GM10266 (cell line): ENCODE measurements around the gene ARHGAP32.

Experiments used
- DNase-seq: peaks from one replicate; pipeline ENCODE4 v3.0.0; 2012; ENCODE audit errors: extremely low spot score
- CTCF ChIP-seq: IDR thresholded peaks from 2 replicates; pipeline ENCODE4 v1.5.1; 2012; ENCODE audit warnings: mild to moderate bottlenecking, low read depth; ENCODE audit not compliant: control insufficient read depth, insufficient read depth; ENCODE audit errors: missing control alignments

ARHGAP32 gene

GRCh38 chr11:129055196-129055595 lies 136.9 kb downstream of the ARHGAP32 start:
- TF ChIP-seq CTCF = no peak
- DNase-seq = no peak

- DNase-seq = no peak
- TF ChIP-seq CTCF = no peak
These were observed 143.2 kb downstream of the ARHGAP32 start for GRCh38 chr11:129048911-129049310.

GRCh38 chr11:129045150-129045549 lies 147.0 kb downstream of the ARHGAP32 start:
- no peak for TF ChIP-seq CTCF
- no peak for DNase-seq

DNA sequence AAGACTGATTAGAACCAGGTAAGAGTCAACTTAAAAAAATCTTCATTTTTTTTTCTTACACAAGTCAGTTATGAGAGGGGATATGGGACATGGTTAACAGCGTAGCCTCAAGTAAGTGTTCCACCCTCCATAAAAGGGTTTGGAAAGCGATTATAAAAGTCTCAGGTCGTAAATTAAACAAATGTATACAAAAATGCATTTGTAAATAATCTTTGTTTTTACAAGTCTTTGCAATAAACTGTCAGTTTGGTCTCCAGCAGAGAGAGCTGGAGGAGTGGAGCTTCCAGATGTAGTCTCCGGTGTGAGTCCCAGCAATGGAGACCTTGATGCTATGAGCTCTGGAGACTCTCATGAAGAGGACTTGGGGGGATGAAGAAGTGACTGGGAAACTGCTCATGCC lies 149.6 kb downstream of the ARHGAP32 start:
- TF ChIP-seq CTCF = no peak
- DNase-seq = no peak

DNA sequence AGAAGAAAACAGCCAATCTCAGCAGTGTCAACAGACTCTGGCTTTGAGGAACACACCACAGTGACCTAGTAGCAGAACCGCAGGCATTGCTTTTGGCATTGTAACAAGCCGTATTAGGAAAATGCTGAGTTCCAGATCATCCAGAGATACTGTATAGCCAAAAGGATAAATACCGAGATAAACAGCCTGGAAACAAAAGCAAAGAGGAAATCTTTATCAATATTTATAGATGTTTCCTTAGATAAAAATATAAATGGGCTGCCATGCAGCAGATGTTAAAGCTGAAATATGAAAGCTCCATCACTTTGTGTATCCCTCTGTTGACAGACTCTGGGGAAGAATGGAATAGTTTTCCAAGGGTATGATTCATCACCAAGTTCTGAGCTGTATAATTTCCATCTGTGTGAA lies 150.5 kb downstream of the ARHGAP32 start:
- no peak for DNase-seq
- TF ChIP-seq CTCF = no peak

DNA sequence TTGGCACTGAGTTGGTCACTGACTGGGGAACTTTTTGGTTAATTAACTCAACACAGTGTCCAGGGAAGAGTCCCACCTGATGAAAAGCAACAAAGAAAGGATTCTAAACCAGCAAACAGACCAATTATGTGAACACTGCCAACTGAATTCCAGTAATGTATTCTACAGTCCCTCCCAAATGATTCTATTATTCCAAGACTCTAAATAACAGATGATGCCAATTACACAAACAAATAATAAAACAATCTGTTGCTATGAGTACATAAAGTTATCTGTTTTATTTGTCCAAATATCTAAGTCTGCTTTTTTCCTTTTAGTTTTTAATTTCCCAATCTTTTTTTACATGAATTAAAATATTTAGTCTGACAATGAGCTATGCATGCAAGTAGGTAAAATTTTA lies 151.2 kb downstream of the ARHGAP32 start:
- TF ChIP-seq CTCF = no peak
- no peak for DNase-seq

DNA sequence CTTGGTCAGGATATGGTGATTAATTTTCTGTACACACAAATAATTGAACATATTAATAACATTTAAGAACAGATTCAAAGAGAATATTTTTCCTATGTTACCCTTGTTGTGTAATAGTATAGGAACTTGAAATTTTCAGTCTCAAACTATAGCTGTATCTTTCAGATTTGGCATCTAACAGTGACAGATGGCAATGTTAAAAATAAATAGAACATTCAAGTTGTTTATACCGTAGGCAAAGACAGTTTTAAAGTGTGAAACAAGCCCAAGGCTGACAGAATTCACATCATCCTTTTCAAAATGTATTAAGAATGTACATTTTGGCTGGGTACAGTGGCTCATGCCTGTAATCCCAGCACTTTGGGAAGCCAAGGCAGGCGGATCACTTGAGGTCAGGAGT lies 156.9 kb downstream of the ARHGAP32 start:
- TF ChIP-seq CTCF = no peak
- DNase-seq = no peak
